D341Med (cell line): ENCODE data around the gene RNASEH2B.

Source experiments
- DNase-seq: peaks from one replicate; pipeline ENCODE4 v3.0.0; 2012; ENCODE audit warnings: low spot score

RNASEH2B gene

GRCh38 chr13:50995854-50996253 is 86.3 kb downstream of the RNASEH2B start:
- no peak for DNase-seq

- DNase-seq: no peak
Observed at GRCh38 chr13:50998326-50998725, 88.7 kb downstream of the RNASEH2B start.

DNA sequence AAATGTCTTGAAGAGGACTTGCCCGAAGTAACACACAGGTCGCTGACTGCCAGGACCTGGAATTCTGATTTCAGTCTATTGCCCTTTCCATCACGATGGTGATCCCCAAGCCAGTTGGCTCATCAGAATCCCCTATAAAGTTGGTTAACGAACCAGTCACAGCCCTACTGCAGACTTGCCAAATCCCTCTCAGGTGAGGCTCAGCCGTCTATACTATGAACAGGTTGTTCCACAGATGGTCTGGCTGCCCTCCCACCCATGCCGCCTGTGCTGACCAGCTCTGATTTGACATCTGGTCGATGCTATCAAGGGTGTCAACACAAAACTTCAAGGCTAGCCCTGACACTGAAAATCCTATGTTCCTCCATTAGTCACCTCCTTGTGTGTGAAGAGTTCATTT is 90.0 kb downstream of the RNASEH2B start:
- no peak for DNase-seq

DNA sequence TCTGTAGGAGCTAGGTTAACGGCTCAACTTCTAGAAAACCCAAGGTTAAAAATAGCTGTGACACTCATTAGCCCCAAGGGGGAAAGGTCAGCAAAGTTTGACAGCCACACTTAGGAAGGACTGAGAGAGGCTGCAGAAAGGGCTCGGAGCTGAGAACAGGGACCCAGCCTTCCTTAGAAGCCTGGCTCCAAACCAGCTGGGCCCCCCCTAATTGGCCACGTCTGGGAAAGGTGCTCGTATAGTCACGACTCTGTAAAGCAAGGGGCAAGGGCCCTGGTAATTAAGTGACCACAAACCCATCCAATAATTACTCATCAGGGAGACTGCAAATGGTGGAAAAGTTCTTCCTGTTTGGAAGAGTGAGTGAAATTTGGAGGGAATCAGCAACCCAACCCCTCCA is 90.5 kb downstream of the RNASEH2B start:
- DNase-seq: no peak

DNA sequence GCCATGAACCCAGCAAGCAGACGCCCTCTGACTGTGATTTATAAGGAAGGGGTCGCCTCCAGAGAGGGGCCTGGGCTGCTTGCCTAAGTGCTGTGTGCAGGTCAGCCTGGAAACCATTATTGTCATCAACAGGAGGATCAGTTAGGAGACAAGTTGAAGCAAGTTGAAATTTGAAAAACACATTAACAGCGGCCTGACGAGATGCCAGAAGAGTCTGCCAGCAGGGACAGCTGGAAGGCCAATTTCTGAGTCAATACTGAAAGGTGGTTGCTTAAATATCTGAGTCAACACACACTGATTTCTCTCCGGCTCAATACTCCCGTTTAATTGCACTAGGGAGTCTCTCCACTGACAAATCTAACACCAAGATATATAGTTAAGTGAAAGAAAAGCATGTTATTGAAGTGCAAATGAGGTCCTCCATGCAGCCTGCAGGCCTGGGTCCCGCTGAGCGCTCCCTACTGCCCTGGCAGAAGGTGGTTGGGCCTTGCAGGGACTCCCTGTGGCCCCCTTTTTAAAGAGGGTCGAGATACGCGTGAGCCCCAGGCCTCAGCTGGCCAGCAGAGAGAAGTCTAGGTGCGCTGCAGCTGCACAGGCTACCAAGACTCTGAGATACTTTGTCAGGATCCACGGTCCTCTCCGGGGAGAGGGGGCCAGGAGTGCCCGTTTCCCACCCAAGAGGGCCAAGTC is 91.1 kb downstream of the RNASEH2B start:
- DNase-seq: no peak

- DNase-seq: no peak
Observed at GRCh38 chr13:51001335-51001734, 91.7 kb downstream of the RNASEH2B start.

DNA sequence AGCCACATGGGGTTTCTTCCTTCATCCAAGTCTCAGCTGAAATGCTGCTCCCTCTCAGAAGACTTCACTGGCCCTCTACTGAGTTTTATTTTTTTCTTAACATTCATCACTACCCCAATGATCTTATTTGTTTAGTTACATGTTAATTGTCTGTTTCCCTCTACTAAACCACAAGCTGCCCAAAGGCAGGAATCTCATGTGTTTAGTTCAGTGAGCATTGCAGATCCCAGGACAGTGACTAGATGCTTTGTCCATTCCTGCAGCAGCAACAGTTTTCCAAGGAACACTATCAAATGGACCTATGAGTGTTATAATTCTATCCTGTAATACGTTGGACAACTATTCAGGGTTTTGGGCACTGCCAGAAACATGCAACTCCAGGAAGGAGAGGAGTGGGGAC is 93.1 kb downstream of the RNASEH2B start:
- DNase-seq: no peak

DNA sequence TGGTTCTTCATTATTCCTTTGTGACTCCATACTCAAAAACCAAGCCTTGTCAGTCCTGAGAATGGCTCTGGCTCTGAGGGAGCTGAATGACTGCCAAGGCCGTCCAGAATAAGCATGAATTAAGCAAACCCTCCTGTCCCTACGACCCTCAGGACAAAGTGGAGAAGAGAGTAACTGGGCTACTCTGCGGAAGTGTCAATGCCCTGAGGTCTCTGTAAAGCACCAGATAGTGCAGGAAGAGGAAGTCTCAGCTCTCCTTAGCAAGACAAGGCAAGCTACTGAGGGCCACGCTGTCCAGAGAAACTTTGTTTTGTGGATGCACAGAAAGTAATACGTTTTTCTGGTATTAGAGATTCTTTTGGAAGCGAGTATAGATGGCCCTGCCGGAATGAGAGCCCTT is 94.1 kb downstream of the RNASEH2B start:
- DNase-seq: no peak

DNA sequence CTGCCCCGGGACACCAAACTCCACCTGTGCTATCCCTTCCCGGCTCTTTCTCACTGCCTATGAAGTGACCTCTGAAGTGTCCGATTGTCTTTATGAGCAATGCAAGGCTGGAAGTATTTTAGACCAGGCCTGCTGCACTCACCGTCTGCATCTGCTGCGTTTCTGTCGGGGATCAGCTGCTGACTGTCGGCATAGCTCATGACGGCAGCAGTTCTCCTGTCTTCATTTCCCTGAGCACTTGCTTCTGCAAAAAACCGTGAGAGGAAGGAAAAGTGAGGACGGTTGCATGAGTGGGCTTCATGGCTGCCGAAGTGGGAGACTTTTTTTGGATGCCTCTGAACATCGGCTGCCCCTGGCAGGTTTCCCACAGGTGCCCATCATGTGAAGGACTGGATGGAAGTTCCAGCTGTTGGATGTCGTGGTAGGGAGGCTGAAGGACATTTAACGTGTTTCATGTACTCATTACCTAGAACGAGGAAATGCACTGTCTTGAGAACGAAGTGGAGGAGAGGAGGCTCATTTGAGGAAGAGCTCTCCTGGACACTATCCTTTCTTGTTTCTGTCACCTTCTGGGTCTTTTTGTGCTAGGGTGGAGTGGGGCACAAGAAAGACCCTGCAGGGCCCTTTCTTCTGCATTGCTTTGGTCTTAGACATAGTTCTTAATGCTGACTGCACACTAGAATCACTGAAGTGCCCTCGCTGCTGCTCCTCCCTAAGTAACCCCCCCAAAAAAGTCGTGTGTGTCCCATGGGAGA is 94.7 kb downstream of the RNASEH2B start:
- no peak for DNase-seq

DNA sequence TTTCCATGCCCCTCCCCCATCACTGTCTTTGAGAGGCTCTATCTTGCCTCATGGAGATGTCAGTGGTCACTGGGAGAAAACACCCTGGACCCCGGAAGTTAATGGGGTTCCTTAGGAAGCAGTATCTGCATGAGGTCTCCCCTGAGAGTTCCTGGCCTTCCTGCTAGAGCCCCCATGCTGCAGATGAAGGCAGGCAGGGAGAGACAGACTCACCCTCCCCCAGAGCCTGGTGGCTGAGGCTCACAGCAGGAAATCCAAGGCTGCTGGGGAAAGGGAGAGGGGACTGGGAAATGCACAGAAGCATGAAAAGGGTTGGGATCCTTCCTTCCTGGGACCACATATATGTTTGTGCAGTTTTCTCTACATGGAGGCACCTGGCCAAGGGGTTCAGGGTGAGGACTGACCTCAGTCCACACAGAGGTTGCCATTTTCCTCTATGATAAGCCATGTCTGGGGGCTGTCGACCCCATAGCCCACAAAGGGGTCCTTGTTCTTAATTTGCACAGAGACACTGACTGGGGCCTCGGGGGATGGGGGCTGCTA is 95.4 kb downstream of the RNASEH2B start:
- no peak for DNase-seq

GRCh38 chr13:51005566-51005965 is 96.0 kb downstream of the RNASEH2B start:
- no peak for DNase-seq
